GM18502 (cell line): ENCODE data around the gene SERPINA4.
"Not testable (repeated sequence)": the region's sequence is repeated elsewhere in the genome, so short reads cannot be mapped to it uniquely, and the experiment has no call there.

ENCODE experiments used
- ATAC-seq: cut with Tn5 transposase; IDR thresholded peaks from one replicate; pipeline ENCODE4 v1.9.1; 2021; ENCODE audit warnings: mild to moderate bottlenecking; ENCODE audit not compliant: unreplicated experiment, poor library complexity

SERPINA4 gene

GRCh38 chr14:94562941-94563883, 2.0 kb downstream of the SERPINA4 start:
- no peak for ATAC-seq

- ATAC-seq, result no peak
These were observed 3.1 kb downstream of the SERPINA4 start for GRCh38 chr14:94564381-94564780.

- ATAC-seq, result no peak
These were observed 6.9 kb downstream of the SERPINA4 start for GRCh38 chr14:94568186-94568585.

- no peak for ATAC-seq
These were observed 8.2 kb downstream of the SERPINA4 start for GRCh38 chr14:94569381-94570001.

- no peak for ATAC-seq
These were observed 8.8 kb downstream of the SERPINA4 start for GRCh38 chr14:94570002-94570400.

GRCh38 chr14:94570440-94570839, 9.2 kb downstream of the SERPINA4 start:
- ATAC-seq, result no peak

- no peak for ATAC-seq
These were observed 10.2 kb downstream of the SERPINA4 start for GRCh38 chr14:94571395-94571794.

GRCh38 chr14:94571950-94572349, 10.7 kb downstream of the SERPINA4 start:
- no peak for ATAC-seq

GRCh38 chr14:94572637-94573303, 11.5 kb downstream of the SERPINA4 start:
- ATAC-seq, result no peak

GRCh38 chr14:94573475-94574277, 12.4 kb downstream of the SERPINA4 start:
- ATAC-seq, result no peak

GRCh38 chr14:94574336-94574735, 13.1 kb downstream of the SERPINA4 start:
- no peak for ATAC-seq

- no peak for ATAC-seq
These were observed 14.7 kb downstream of the SERPINA4 start for GRCh38 chr14:94575730-94576585.

GRCh38 chr14:94577472-94577871, 16.2 kb downstream of the SERPINA4 start:
- ATAC-seq, result not testable (repeated sequence)

GRCh38 chr14:94578712-94579111, 17.5 kb downstream of the SERPINA4 start:
- ATAC-seq, result no peak

- no peak for ATAC-seq
These were observed 20.1 kb downstream of the SERPINA4 start, which contains the start of gene SERPINA5 for GRCh38 chr14:94581127-94581999. Gene SERPINA5 (plus strand): TSS chr14:94581426. CDS start chr14:94587363, 5,937 bp downstream.

- ATAC-seq, result no peak
These were observed 21.0 kb downstream of the SERPINA4 start for GRCh38 chr14:94582199-94582750.

GRCh38 chr14:94582851-94583250, 21.6 kb downstream of the SERPINA4 start:
- no peak for ATAC-seq

- no peak for ATAC-seq
These were observed 22.3 kb downstream of the SERPINA4 start for GRCh38 chr14:94583557-94583956.
